GM18498 (cell line): ENCODE data around the gene HIGD1C.

ENCODE experiments used
- ATAC-seq: cut with Tn5 transposase; IDR thresholded peaks from one replicate; pipeline ENCODE4 v1.9.1; 2021; ENCODE audit warnings: mild to moderate bottlenecking, moderate library complexity; ENCODE audit not compliant: unreplicated experiment

Gene HIGD1C

DNA sequence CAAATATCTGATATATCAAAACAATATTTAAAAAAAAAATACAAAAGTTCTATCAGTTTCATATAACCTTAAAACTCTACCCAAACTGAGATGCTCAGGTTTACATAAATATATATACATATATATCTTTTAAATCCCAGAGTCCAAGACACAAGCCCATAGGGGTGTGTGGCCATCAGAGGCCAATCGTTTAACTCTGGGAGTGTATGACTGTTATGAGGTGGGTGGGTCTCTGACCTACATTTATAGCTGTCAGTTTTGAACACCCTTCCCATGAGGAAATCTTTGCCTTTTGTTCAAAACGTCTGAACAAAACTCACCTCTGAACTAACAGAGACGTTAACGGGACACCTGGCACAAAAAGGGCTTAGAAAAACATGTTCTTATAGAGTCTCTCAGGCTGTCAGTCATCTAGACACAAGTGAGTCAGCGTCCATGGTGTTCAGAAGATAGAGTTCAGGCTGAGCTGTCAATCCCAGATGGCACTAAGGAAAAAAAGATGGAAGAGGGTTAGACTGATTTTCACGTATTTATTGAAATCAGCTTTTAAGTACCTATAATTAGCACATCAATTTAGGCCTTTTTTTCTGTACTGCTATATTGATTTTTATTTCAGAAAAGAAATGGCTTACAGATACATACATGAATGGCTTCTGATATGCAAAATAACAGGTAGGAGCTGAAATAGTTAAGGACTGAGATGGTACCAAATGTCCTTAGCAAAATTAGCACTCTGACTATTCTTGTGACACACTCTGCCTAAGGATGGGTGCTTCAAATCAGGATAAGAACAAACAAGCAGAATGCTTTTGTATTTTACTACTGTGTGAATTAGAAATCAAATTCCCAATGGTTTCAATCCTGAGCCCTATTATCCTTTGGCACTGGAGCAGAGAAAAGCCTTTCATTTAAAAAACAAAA, 29.2 kb downstream of the HIGD1C start:
- ATAC-seq = no peak

DNA sequence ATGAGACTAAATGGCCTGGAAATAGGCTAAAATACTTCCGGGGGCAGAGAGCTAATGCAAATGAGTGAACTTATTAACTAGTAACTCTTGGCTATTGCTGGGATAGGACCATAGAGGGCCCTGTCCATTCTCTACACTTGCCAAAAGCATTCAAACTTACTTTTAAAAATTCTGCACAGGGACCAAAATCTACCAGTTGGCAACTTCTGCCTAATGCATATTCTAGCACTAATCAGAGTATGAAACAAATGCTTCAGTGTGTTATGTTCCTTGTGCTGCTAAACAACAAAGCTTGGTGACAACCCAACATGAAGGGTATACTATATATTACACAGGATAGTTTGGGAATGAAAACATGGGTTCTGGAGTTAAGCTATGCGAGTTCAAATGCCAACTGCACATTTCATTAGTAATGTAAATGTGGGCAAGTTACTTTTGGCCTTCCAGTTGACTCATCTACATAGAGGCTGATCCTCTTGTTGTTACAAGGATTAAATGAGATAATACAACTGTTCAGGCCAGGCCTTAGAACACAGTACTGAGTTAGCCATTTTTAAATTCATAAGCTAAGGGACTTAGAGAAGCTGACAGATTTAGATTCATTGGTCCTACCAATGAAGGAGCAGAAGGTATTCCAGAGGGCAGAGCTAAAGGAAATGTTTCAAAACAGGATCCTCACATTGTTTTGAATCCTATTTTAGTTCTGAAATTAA, 32.4 kb downstream of the HIGD1C start:
- no peak for ATAC-seq

DNA sequence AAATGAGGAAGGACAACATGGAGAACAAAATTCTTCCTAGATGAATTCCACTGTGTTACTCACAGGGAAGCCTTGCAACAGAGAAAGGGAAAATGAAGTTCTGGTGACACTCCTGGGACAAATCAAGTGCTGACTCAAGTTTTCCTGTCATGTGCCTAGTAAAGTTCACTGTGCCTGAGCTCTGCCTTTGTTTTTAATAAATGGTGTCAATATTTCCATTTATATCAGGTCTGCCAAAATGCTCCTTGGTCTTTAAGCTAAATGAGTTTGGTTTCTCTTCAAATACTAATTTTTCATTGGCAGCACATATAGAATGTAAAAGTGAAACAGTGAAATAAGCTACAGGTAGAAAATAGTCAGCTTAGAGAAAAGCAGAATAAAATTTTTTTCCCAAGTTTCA, 33.0 kb downstream of the HIGD1C start:
- no peak for ATAC-seq

DNA sequence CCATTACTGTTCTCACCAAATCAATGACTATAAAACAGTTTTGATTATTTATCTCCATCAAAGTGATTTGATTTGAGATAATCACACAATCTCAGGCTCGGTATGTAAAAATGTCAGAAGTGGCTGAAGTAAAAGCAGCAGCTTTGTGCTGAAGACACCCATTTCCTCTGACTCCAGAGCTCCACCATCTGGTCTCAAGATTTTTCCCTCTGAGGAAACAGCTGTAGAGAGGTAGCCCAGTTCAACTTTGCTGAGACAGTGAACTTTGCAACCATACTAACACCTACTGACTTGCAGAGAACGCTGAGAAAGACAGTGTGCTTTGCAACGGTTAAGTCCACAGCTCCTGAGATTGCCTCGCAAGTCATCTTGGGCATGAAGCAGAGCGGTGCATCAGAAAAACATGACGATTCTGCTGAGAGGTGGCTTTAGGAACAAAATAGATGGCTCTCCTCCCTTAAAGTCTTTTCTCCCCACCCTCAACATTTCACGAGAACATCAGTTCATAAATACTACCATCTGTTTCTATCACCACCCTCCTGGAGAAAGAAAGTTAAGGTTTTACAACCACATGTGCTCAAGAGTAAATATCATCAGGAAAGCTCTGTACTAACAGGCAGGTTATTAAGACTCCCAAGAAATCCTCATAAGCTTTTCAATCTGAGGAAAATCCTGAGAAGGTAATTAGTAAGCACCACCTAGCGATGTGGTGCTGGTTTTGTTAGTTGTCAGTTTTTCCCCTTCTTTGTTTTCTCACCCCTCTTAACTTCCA, 34.8 kb downstream of the HIGD1C start:
- no peak for ATAC-seq

DNA sequence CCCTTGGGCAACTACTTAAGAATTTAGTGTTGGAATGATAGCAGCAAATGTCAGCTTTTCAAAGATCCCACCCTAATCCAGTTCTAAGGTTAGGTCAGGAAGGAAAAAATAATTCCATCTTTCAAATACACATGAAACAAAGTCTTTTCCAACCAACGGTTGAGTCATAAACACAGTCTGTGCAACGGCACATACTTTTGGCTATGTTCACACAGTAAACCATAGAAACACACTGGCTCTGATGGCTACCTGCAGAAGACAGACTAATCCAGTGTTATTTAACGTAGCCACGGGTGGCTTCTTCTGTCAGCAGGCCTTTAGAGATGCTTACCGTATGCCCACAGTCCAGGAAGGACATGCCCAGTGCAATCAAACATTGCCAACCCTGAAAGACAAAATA, 35.7 kb downstream of the HIGD1C start:
- ATAC-seq = no peak

DNA sequence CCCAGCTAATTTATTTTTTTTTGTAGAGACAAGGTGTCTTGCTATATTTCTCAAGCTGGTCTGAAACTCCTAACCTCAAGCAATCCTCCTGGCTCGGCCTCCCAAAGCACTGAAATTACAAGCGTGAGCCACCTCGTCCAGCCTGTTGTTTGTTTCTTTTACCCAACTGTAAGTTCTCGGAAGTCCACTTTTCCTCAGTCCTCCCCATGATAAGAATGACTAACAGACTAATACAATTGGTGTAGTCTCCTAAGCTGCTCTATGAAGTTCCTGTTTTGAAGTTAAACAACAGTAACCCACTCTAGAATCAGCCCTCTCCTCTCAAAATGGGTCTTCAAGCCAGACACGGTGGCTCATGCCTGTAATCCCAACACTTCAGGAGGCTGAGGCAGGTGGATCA, 36.5 kb downstream of the HIGD1C start:
- ATAC-seq = no peak

DNA sequence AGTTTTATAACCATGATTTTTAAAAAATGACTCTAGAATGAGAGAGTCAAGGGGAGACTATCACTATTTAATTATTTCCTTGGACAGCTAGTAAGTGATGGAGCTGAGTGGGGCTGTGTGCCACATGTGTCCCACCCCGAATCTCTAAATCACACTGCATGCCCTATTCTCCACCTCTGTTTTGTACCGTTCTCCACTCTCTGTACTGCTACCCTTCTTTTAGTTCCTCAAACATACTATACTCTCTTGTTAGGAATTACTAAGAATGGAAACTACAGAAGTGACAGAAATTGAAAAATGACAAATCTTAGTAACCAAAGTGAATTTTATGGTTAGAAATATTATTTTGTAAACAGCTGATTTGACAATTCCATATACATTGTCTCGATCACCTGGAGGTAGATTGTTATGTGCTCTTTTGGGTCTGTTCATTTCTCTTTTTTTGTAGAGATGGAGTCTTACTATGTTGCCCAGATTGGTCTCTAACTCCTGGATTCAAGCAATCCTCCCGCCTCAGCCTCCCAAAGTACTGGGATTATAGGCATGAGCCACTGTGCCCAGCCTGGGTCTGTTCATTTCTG, 37.9 kb downstream of the HIGD1C start:
- no peak for ATAC-seq

DNA sequence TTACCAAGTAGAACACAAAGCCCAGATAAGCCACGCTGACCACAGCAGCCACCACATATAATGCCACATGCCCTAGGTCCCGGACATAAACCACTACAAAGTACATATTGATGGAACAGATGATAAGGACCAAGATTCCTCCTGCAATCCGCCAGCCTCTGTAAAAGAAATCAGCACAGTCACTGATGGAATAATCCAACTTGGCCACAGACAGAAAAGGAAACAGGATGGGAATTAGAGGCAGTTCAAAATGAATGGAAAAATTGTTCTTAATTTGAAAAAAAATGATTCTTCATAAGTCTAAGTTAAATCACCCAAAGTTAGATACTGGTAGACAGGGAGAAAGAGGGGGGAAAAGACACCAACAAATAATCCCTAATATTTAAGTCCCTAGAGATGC, 38.4 kb downstream of the HIGD1C start:
- ATAC-seq = no peak

DNA sequence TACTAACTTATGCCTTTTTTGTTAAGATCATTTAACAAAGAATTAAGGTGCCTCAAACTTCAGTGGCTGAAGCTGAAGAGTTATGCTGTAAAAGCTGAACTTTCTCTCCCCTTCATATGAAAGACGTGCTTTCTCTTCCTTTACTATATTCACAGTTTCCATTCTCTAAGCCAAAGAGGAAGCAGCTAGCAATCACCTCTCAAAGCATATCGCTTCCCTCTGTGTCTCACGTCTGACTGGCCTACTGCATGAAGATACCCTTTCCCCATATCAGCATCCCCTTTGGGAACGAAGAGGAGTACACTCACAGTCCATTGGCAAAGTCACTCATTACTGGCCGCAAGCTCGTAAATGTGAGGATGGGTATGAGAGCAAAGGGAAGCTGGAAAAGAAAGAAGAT, 38.9 kb downstream of the HIGD1C start:
- no peak for ATAC-seq

DNA sequence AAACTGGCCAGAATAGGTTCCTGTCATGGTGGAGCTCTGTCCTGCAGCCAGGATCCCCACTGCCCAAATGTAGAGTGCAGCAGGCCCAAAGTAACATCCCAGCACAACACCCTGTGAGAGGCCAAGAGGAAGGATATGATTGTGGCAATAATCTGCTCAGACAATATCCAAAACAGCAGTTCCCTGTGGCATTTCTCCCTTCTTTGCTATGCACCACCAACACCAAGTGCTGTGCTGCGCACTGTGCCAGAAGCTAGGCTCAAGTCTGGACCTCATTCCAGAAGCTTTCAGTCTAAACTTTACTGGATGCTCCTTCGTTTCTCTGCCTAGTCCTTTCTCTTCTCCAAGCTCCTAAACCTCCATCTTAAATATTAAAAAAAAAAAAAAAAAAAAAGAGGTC, 40.5 kb downstream of the HIGD1C start:
- ATAC-seq = no peak

DNA sequence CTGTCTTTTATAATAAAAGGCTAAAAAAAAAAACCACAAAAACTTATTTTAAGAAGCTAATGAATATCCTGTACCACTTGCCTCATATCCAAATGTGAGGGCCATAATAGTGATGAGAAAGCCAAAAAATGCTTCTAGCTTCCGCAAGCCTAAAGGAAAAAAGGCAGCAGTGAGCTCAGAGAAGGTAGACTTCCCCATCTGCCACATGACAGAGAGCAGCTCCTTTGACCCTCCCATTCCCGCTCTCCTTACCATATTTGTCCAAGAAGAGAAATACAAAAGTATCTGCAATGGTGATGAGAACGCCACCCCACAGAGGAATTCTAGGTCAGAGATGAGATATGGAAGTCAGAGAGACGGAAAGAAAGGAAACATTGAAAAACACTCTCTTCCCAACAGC, 46.7 kb downstream of the HIGD1C start:
- no peak for ATAC-seq

DNA sequence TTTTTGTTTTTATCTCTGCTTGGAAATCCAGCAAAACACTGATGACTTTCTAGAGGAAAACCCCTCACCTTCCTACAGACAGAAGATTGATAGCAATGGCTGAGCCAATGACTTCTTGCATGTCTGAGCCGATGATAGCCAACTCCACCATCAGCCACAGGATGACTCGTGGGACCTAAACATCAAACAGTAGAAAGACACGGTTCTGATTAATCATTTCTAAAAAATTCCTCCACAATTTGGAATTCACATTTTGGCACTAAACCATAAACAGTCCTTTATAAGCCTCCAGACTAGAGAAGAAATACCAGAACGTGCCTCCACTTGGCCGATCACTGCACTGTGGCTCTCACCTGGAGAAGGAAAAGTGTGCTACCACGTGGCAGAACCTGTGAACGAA, 47.9 kb downstream of the HIGD1C start:
- no peak for ATAC-seq

DNA sequence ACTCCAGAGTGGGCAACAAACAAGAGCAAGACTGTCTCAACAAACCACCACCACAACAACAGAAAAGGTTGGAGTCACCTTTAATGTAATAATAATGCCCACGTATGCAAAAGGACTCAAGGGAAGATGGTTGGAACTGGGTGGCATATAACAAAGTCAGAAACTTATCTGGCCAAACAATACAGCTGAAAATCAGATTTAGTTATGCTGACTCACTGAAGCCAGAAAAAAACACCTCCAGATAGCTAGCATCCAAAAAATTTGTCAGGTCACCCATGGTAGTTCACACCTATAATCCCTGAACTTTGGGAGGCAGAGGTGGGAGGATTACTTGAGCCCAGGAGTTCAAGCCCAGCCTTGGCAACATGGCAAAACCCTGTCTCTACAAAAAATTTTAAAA, 49.5 kb downstream of the HIGD1C start:
- ATAC-seq = no peak

DNA sequence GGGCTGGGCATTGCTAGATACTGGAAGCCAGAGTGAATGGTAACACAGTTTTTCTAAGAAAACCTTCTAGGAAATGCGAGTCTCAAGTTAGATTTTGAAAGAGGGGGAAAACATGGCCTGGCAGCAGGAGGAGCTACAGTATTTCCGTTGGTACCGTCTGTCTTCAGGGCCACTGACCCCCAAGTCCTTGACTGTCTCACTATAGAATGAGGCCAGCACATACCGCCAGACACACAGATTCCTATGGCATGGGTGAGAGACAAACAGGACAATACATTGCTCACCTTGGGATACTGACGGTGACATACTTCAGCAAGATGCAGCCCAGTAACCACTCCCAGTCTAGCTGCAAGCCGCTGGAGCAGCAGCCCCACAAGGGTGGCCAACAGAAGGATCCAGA, 52.2 kb downstream of the HIGD1C start:
- ATAC-seq = no peak

DNA sequence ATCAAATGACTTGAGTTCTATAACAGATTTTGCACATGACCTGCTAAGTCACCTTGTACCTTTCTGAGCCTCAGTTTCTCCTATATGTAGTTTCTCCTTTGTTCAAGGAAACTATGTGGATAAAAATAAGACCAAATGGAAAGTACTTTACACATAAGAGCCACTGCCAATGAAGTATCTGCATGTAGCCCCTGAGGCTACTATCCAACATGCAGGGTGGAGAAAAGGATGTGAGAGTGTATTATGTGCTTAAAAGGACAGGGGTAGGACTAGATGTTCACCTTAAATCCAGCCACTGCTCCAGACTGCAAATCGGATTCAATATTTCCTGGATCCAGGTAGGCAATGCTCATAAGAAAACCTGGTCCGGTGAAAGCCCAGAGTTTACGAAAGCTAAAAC, 52.7 kb downstream of the HIGD1C start:
- ATAC-seq = no peak

DNA sequence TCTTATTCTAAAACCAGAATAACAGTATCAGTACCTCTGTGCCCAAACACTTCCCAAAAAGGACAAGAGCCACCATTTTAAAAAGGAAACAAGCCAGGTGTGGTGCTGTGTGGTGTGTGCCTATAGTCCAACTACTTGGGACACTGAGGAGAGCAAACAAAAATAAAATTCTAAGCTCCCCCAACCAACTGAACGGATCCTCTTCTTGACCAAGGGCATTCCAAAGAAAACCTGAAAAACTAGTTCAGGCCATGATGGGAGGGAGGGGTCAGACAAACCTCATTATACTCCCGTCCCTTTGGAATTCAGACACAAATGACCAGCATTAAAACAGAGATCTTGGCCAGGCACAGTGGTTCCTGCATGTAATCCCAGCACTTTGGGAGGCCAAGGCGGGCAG, 53.3 kb downstream of the HIGD1C start:
- ATAC-seq = no peak

DNA sequence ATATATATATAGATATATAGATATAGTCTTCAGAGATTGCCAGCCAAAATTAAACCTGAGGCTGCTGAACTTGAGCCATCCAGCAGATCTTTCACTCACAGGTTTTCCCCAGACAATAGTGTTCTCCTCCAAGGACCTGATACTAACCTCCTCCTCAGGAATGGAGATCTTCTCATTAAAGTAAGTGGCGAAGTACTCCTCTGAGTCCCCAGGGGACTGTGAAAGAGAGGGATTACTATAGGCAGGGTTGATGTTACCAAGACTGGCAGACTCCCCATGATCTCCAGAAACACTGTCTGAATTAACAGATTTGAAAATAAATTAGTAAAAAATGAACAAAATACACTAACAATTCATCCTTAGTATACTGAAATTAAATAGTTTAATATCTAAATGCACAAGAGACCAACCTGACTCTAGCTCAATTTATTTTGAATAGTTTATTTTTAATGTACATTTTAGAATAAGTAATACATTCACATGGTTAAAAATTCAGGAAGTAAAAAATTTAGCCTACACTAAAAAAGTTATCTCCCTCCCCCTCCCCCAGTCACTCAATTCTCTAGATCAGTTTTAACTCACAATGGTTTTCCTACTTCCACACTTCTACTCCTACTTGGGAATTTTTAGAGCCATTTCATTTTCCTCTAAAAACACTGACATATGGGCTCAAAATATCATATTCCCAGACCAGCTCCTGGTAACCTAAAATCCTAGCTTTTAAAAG, 56.1 kb downstream of the HIGD1C start:
- no peak for ATAC-seq

DNA sequence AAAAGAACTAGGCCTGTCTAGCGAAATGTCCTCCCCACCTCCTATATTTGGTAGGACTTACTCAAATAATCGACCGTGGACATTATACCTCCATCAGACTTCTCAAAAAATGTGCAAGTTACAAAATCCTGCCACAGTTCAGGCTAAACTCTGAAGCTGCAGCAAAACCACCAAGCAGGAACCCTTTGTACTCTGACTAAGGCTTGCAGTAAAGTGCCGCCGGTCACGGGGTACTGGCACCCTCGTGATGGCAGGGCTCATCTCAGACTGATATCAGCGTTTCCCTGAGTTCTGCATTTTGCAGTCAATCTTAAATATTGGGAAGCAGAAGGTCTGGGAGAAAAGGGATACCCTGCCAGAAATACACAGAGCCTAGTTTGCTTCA, 56.7 kb downstream of the HIGD1C start:
- no peak for ATAC-seq

DNA sequence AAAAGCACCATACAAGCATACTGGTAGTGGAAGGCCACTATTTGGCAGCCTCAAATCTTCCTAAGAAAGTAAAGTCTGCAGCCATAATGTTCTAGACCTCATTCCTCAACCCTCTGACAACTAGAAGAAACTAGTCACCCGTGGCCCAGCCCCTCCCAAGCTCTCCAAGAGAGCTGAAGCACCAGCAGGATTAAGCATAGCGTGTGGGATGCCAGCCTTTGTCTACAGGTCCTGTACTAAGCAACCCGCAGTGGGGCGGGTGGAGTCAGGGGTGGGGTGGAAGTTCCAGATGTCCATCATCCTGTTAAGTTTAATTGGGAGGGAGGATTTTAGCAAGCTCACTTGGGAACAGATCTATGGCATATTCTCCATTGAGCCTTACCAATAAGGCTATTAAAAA, 59.6 kb downstream of the HIGD1C start:
- no peak for ATAC-seq

DNA sequence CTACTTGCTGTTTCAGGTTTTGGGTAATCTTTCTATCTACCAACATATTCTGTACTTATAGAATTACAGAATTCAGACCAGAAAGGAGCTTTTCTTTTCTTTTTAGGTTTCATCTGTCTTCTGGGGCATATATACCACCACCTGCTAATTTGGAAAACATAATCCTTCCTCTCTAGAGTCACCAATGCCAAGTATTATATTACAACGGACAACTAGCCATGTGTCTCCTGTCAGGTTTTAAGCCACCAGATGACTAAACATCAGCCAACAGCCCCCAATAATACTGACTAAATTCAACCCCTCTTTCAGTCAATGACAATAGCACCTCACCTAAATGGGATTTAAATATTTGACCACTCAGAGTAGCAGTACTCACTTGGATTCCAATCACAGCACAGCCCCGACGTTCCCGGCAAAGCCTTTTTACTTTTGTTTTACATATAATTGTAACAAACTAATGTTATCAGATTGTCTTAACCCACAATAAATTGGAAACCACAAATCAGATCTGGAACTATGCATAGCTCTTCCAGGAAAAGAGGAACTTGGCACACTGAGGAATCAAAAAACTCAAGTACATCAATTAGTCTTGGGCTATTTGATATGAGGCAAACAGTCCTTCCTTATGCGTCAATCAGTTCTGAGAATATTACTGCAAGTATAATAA, 60.4 kb downstream of the HIGD1C start:
- ATAC-seq = no peak
